DND-41 (cell line): Measurements from ENCODE around the gene GAPT.

Experiments used
- EZH2 ChIP-seq: IDR thresholded peaks from 3 replicates; pipeline ENCODE4 v1.6.1; 2012; ENCODE audit warnings: borderline replicate concordance, low read depth, mild to moderate bottlenecking, moderate library complexity, low read length, inconsistent platforms; ENCODE audit not compliant: severe bottlenecking
- TF ChIP-seq, protein P1 (sequence below): IDR thresholded peaks from 2 replicates; pipeline ENCODE4 v1.5.1; 2012; ENCODE audit warnings: borderline replicate concordance, low read length, moderate library complexity, mild to moderate bottlenecking; ENCODE audit not compliant: poor library complexity, severe bottlenecking; ENCODE audit errors: extremely low read depth

DNA sequence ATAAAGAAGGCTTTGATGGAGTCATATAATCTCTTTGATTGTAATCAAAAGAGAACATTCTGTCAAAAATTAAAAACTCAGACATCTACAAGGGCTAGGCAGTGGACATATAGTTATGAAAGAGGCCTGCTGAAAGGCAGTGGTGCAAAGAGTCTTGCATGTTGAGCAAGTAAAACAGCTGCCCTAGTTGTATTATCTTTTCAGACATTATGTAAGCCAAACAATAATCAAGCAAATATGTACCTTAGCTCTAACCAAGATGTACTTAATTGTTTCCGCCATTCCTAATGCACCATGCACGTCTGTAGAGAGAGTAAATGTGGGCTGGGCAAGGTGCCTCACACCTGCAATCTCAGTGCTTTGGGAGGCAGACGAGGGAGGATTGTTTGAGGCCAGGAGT is 14.3 kb downstream of the GAPT start:
- TF ChIP-seq EZH2: no peak
- TF ChIP-seq, protein P1, sequence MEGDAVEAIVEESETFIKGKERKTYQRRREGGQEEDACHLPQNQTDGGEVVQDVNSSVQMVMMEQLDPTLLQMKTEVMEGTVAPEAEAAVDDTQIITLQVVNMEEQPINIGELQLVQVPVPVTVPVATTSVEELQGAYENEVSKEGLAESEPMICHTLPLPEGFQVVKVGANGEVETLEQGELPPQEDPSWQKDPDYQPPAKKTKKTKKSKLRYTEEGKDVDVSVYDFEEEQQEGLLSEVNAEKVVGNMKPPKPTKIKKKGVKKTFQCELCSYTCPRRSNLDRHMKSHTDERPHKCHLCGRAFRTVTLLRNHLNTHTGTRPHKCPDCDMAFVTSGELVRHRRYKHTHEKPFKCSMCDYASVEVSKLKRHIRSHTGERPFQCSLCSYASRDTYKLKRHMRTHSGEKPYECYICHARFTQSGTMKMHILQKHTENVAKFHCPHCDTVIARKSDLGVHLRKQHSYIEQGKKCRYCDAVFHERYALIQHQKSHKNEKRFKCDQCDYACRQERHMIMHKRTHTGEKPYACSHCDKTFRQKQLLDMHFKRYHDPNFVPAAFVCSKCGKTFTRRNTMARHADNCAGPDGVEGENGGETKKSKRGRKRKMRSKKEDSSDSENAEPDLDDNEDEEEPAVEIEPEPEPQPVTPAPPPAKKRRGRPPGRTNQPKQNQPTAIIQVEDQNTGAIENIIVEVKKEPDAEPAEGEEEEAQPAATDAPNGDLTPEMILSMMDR: no peak
